HepG2 (cell line): ENCODE measurements around the gene SRRM1. TPM values are rescaled to one million over a fixed set of nuclear protein-coding genes. Genes with fewer than 3 reads are reported as not detected.
A peak's percentile ranks its signal among the peaks of the same experiment; 100 is the strongest.

ENCODE experiments used
- ATF1 ChIP-seq: IDR thresholded peaks from 2 replicates; pipeline ENCODE4 v1.6.1; 2016; ENCODE audit warnings: mild to moderate bottlenecking, control low read depth
- ATF7-NPFF ChIP-seq: sonication (generic); formaldehyde crosslinking; IDR thresholded peaks from 2 replicates; pipeline ENCODE4 v1.8.1; 2023; ENCODE audit warnings: mild to moderate bottlenecking, low read depth, missing genetic modification reagents, moderate library complexity
- BCL6 ChIP-seq: IDR thresholded peaks from 2 replicates; pipeline ENCODE4 v1.6.1; 2016; ENCODE audit warnings: missing genetic modification reagents, missing compliant biosample characterization
- CEBPG ChIP-seq: IDR thresholded peaks from 2 replicates; pipeline ENCODE4 v1.6.1; 2016
- GATAD1 ChIP-seq: IDR thresholded peaks from 2 replicates; pipeline ENCODE4 v1.6.1; 2016; ENCODE audit warnings: missing genetic modification reagents, missing compliant biosample characterization
- HMG20B ChIP-seq: conservative IDR thresholded peaks from 2 replicates; pipeline ENCODE4 v1.6.1; 2016; ENCODE audit warnings: missing genetic modification reagents, missing compliant biosample characterization
- HNF4G ChIP-seq, 2 experiments: sonication (generic) in 1 of 2; formaldehyde crosslinking in 1 of 2; IDR thresholded peaks; 2 replicates each; pipeline versions ENCODE4 v1.4.0 to v1.6.1; 2011 to 2020; ENCODE audit warnings: borderline replicate concordance in 2 of 2, low read depth in 2 of 2, mild to moderate bottlenecking in 2 of 2, low read length in 1 of 2, missing genetic modification reagents in 1 of 2, moderate library complexity in 1 of 2
- HOXA9 ChIP-seq: sonication (generic); formaldehyde crosslinking; IDR thresholded peaks from 2 replicates; pipeline ENCODE4 v1.8.1; 2022; ENCODE audit warnings: missing genetic modification reagents, mild to moderate bottlenecking, moderate library complexity, borderline replicate concordance
- KDM5A ChIP-seq: fragments of 200-600 bp; sonication (generic); IDR thresholded peaks from 2 replicates; pipeline ENCODE4 v1.7.0; 2018; ENCODE audit warnings: antibody characterized with exemption, mild to moderate bottlenecking, low read length, borderline replicate concordance
- RBM39 ChIP-seq: fragments of 200-400 bp; formaldehyde crosslinking; IDR thresholded peaks from one replicate; pipeline ENCODE4 v1.6.1; 2018; ENCODE audit warnings: antibody characterized with exemption, mild to moderate bottlenecking, low read depth, low read length; ENCODE audit not compliant: poor library complexity, severe bottlenecking
- U2AF1 ChIP-seq: fragments of 200-400 bp; formaldehyde crosslinking; optimal IDR thresholded peaks from 2 replicates; pipeline ENCODE3; 2017; ENCODE audit warnings: mild to moderate bottlenecking, low read depth, low read length
- ZBTB38 ChIP-seq: sonication (generic); formaldehyde crosslinking; IDR thresholded peaks from 2 replicates; pipeline ENCODE4 v1.5.1; 2020; ENCODE audit warnings: mild to moderate bottlenecking, missing genetic modification reagents
- ZBTB42 ChIP-seq: sonication (generic); formaldehyde crosslinking; IDR thresholded peaks from 2 replicates; pipeline ENCODE4 v1.5.0; 2020; ENCODE audit warnings: mild to moderate bottlenecking, missing genetic modification reagents
- ZFP82 ChIP-seq: sonication (generic); formaldehyde crosslinking; IDR thresholded peaks from 2 replicates; pipeline ENCODE4 v1.5.1; 2020; ENCODE audit warnings: mild to moderate bottlenecking, missing genetic modification reagents, borderline replicate concordance
- ZIK1 ChIP-seq: sonication (generic); formaldehyde crosslinking; IDR thresholded peaks from 2 replicates; pipeline ENCODE4 v1.5.0; 2020; ENCODE audit warnings: mild to moderate bottlenecking, low read depth, missing genetic modification reagents, borderline replicate concordance
- ZNF17 ChIP-seq: sonication (generic); formaldehyde crosslinking; IDR thresholded peaks from 2 replicates; pipeline ENCODE4 v1.5.0; 2020; ENCODE audit warnings: mild to moderate bottlenecking, missing genetic modification reagents
- ZNF547 ChIP-seq: sonication (generic); formaldehyde crosslinking; IDR thresholded peaks from 2 replicates; pipeline ENCODE4 v1.5.1; 2020; ENCODE audit warnings: mild to moderate bottlenecking, missing genetic modification reagents
- ZNF615 ChIP-seq: sonication (generic); formaldehyde crosslinking; IDR thresholded peaks from 2 replicates; pipeline ENCODE4 v1.5.0; 2020; ENCODE audit warnings: mild to moderate bottlenecking, missing genetic modification reagents, borderline replicate concordance
- ZNF737 ChIP-seq: sonication (generic); formaldehyde crosslinking; IDR thresholded peaks from 2 replicates; pipeline ENCODE4 v1.5.0; 2020; ENCODE audit warnings: missing genetic modification reagents, mild to moderate bottlenecking, borderline replicate concordance
- ZNF75D ChIP-seq: sonication (generic); formaldehyde crosslinking; IDR thresholded peaks from 2 replicates; pipeline ENCODE4 v1.8.1; 2023; ENCODE audit warnings: missing genetic modification reagents, mild to moderate bottlenecking, borderline replicate concordance
- ZNF768 ChIP-seq: sonication (generic); formaldehyde crosslinking; IDR thresholded peaks from 2 replicates; pipeline ENCODE4 v1.4.0; 2020; ENCODE audit warnings: missing genetic modification reagents
- ZNF878 ChIP-seq: sonication (generic); formaldehyde crosslinking; IDR thresholded peaks from 2 replicates; pipeline ENCODE4 v1.8.1; 2023; ENCODE audit warnings: mild to moderate bottlenecking, missing genetic modification reagents, moderate library complexity
- ZNF891 ChIP-seq: sonication (generic); formaldehyde crosslinking; IDR thresholded peaks from 2 replicates; pipeline ENCODE4 v1.5.0; 2020; ENCODE audit warnings: mild to moderate bottlenecking, missing genetic modification reagents
- polyA plus RNA-seq, 8 experiments: library from polyadenylated mRNA; depleted of rRNA in 3 of 8; stranded (reverse) in 7 of 8; unstranded in 1 of 8; fragments of >200 nt; fragmentation: Illumina TruSeq in 4 of 8; extraction: Trizol in 4 of 8; gene quantifications; 2 replicates each; pipeline versions ENCODE4 v1.2.1 to v1.2.3, GENCODE V29; 2011 to 2016; ENCODE audit warnings: low read depth in 4 of 8, missing spikeins in 1 of 8, mixed read lengths in 1 of 8; ENCODE audit not compliant: insufficient read depth in 1 of 8
- total RNA-seq, 5 experiments: library from RNA; depleted of rRNA; stranded (reverse); fragments of >200 nt; fragmentation: Illumina TruSeq; extraction: Trizol; gene quantifications; 2 replicates each; pipeline ENCODE4 v1.2.3, GENCODE V29; 2016; ENCODE audit warnings: low read depth in 1 of 5
- TF ChIP-seq, protein P1 (sequence below): sonication (generic); formaldehyde crosslinking; IDR thresholded peaks from 2 replicates; pipeline ENCODE4 v1.8.0; 2022; ENCODE audit warnings: mild to moderate bottlenecking, missing genetic modification reagents, borderline replicate concordance
- TF ChIP-seq, protein P2 (sequence below): sonication (generic); formaldehyde crosslinking; IDR thresholded peaks from 2 replicates; pipeline ENCODE4 v1.5.0; 2020; ENCODE audit warnings: missing genetic modification reagents

Gene SRRM1
- total and polyA plus RNA-seq, 2 of the 13 experiments (the other 11 are each of a cell fraction or from before 2014, with no cell fraction given) = 31.6 to 44.5 TPM

DNA sequence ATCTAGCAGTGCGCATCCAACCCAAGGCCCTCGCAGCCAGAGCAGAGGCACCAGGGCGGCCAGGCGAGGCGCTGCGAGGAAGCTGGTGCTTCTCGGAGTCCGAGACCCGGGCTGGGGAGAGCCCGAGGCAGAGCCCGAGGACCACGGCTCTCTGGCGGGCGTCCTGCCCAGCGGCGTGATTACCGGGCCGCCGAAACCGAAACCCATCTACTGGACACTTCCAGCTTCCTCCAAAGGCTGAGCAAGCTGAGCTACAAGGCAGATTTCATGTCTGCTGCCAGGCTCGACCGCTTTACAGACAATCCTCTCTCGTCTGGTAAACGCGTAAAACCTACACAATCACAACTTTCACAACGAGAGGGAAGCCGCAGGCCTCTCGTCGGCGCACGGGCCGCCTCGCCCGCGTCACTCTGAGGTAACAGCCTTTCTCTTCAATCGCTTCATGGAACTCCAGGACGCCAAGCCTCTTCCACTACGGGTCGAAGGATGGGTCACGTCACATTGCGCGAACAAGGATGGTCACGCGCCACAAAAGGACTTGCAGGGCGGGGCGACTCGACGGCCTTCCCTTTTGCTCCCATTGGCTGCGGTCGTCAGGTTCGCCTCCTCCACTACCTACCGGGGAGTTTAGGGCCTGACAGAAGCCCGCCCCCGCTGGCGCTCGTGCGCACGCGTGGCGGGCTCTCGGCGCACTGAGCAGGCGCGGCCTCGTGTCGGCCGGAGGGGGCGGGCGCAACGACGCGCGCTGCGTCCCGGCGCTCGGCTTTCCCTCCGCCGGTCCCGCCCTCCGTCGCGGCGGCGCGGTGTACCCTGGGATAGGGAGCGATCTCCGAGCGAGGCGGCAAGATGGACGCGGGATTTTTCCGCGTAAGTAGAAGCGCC, at the start of gene SRRM1 (continued):
- TF ChIP-seq HNF4G (IDR thresholded peaks at IDR 0.05; ENCODE audit: borderline replicate concordance, low read depth, low read length) (no peak), HNF4G (CRISPR knock-in tag; IDR thresholded peaks at IDR 0.05; ENCODE audit: borderline replicate concordance, low read depth) (peak; percentile 63; the same call in 1 of the 2 replicates), CEBPG (peak; percentile 66), ZNF891 (no peak), ZNF615 (CRISPR knock-in tag) (peak; percentile 91), ZIK1 (peak; percentile 80), GATAD1 (CRISPR knock-in tag) (peak; percentile 91), ZNF547 (CRISPR knock-in tag) (peak; percentile 82; the same call in 1 of the 2 replicates), ATF7-NPFF (CRISPR knock-in tag) (no peak; the same call in 1 of the 2 replicates), ZNF75D (CRISPR knock-in tag) (no peak), ZNF17 (CRISPR knock-in tag) (0 out of 2 replicates have a peak, but pooled peaks have one; percentile 26), ZFP82 (CRISPR knock-in tag) (no peak), ZNF737 (CRISPR knock-in tag) (no peak), BCL6 (peak; percentile 65), ZBTB42 (no peak), ZNF768 (CRISPR knock-in tag) (0 out of 2 replicates have a peak, but pooled peaks have one; percentile 22), HMG20B (0 out of 2 replicates have a peak, but pooled peaks have one; percentile 47), U2AF1 (no peak), RBM39 (no peak), ATF1 (peak; percentile 81), ZNF878 (CRISPR knock-in tag) (no peak; the same call in 1 of the 2 replicates), KDM5A (no peak; the same call in none of the 2 replicates), HOXA9 (no peak), ZBTB38 (CRISPR knock-in tag) (peak; percentile 48)
- TF ChIP-seq, protein P1, sequence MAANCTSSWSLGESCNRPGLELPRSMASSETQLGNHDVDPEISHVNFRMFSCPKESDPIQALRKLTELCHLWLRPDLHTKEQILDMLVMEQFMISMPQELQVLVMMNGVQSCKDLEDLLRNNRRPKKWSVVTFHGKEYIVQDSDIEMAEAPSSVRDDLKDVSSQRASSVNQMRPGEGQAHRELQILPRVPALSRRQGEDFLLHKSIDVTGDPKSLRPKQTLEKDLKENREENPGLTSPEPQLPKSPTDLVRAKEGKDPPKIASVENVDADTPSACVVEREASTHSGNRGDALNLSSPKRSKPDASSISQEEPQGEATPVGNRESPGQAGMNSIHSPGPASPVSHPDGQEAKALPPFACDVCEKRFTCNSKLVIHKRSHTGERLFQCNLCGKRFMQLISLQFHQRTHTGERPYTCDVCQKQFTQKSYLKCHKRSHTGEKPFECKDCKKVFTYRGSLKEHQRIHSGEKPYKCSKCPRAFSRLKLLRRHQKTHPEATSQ (CRISPR knock-in tag) = peak; percentile 91
- TF ChIP-seq, protein P2, sequence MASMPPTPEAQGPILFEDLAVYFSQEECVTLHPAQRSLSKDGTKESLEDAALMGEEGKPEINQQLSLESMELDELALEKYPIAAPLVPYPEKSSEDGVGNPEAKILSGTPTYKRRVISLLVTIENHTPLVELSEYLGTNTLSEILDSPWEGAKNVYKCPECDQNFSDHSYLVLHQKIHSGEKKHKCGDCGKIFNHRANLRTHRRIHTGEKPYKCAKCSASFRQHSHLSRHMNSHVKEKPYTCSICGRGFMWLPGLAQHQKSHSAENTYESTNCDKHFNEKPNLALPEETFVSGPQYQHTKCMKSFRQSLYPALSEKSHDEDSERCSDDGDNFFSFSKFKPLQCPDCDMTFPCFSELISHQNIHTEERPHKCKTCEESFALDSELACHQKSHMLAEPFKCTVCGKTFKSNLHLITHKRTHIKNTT (CRISPR knock-in tag) = no peak
